Esophagus mucosa (tissue), 1 donor: ENCODE results near the gene MXD1. TPM values are rescaled to one million over a fixed set of nuclear protein-coding genes. Genes with fewer than 3 reads are reported as not detected.
"Not testable (repeated sequence)": the region's sequence is repeated elsewhere in the genome, so short reads cannot be mapped to it uniquely, and the experiment has no call there.

Source experiments
- ATAC-seq: fragments of 200-7000 bp; cut with Tn5 transposase; one replicate; pipeline ENCODE4 v1.9.1; 2020
- total RNA-seq: library from RNA; stranded (reverse); gene quantifications from one replicate; pipeline ENCODE4 v1.2.4, GENCODE V29; 2023
- donor health status: DM: yes; HTN: yes; CAD: no.

The MXD1 gene, protein sequence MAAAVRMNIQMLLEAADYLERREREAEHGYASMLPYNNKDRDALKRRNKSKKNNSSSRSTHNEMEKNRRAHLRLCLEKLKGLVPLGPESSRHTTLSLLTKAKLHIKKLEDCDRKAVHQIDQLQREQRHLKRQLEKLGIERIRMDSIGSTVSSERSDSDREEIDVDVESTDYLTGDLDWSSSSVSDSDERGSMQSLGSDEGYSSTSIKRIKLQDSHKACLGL
- total RNA-seq: 155 TPM

DNA sequence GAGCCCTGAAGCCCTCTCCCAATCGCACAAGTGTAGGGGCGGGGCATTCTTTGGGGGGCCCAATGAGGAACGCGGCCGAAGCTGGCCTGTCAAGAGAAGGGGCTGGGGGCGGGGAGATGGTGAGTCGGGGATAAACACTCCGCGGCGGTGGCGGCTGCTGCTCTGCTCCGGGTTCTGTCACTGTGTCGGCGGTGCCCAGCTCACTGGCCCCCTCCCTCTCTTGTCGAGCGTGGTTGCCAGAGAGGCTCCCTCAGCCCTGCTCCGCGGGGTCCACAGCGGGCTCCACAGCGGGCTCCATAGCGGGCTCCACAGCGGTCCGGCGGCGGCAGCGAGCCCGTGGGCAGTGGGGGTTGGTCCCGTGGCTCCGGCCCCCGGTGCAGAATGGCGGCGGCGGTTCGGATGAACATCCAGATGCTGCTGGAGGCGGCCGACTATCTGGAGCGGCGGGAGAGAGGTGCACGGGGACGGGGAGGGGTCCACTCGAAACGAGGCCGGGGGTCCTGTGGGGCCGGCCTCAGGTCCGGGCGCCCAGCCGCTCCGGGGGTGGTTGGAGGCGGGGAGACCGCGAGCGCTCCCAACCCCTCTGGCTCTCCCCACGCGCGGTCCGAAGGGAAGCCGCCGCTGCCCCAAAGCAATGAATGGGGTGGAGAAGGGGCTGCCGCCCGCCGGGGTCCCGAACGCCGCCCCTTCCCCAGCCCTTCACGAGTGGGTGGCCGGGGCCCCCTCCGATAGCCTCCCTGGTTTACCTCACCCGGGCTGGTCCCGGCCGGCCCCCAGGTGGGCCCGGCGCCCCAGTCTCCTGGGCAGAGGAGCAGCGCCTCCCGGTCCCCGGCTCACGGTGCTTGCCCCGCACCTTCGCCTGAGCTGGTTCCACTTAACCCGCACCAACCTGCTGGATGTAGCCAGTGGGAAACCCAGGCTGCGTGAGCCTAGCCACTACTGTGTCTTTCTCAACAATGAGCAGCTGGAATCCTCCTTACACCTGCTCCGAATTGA lies at the start of gene MXD1:
TSS of gene MXD1 (plus strand) at position 160 of the 996 bp plus-strand sequence. CDS start at position 382, 222 bp downstream.
- peak; percentile 4 for ATAC-seq

DNA sequence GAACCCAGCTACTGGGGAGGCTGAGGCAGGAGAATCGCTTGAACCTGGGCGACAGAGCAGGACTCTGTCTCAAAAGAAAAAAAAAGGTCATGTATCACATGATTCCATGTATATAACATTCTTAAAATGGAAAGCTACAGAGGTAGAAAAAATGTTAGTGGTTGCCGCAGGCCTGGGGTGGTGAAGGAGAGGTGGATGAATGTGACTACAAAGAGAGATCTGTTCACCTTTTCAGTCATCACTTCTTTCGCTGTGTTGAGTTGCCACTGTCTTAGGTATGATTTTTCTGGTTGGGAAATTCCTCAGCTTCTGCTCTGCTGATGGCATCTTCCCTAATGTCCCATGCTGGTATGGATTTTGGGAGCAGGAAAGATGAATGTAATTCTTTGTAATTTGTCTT lies 26.5 kb upstream of the MXD1 start:
- no peak for ATAC-seq

DNA sequence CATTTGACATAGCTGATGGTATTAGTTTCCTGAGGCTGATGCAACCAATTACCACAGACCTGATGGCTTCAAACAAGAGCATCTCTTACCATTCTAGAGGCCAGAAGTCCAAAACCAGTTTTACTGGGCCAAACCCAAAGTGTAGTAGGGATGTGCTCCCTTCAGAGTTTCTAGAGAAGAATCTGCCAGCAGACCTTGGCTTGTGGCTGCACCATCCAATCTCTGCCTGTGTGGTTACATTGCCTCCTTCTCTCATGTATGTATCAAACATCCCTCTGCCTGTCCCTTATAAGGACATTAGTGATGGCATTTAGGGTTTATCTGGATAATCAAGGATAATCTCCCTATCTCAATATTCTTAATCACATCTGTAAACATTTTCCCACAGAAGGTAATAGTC lies 25.6 kb upstream of the MXD1 start:
- no peak for ATAC-seq

DNA sequence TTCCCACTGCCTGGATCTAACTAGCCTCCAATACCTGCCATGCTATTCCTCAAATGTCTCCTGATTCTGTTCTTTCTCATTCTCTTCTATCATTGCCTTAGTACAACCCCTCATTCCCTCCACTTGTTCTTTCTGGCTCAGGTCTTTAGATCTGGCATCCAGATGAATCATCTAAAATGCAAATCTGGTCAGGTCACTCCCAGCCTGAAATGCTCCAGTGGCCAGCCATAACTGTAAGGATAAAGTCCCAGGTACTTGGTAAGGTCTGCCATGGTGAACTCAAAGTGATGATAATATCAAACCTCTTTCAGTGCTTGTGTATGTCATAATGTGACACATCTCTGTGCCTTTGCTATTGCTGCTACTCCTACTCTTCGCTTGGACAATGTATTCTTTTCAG lies 24.0 kb upstream of the MXD1 start:
- no peak for ATAC-seq

DNA sequence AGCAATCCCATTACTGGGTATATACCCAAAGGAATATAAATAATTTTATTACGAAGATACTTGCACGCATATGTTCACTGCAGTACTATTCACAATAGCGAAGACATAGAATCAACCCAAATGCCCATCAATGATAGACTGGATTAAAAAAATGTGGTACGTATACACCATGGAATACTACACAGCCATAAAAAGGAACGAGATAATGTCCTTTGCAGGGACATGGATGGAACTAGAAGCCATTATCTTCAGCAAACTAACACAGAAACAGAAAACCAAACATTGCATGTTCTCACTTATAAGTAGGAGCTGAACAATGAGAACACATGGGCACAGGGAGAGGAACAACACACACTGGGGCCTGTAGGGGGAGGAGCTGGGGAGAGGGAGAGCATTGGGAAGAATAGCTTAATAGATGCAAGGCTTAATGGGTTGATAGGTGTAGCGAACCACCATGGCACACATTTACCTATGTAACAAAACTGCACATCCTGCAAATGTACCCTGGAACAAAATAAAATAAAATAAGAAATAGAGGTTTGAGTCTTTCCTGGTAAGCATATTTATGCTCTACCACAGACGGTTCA lies 22.0 kb upstream of the MXD1 start:
- not testable (repeated sequence) for ATAC-seq

DNA sequence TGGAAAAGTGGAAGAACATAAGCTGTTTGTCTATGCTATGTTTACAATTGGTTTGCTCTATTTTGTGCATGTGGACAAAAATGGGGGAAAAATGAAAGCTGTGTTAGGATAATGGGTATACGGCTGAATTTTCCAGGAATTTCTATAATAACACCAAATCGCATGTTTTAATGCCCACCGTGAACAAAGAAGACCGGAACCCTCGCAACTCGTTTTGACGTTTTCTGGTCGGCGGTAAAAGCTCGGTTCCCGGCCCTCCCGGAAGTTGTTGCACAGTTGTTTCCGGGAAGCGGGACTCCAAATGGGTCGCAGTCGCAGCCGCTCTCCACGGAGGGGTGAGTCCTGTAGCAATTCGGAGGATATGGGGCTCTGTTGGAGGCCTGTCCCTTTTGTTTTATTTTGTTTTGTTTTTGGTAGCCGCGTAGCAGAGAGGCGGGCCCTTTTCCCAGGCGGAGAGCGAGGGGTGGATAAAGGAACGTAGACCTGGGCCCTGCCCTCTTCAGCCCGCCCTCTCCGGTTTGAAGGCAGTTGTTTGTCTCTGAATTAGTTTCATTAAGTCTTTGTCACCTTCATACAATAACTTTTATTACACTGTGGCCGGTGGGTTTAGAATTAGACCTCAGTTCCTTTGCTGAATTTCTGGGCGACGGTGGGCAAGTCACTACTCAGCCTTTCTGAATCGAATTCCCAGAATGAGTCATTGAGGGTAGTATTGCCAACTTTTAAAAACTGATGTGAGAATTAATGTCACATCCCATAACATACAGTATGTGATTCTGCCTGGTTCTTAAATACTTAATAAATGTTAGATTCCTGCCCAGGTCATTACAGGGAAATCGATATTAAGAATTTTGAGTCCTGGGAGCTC lies 21.0 kb upstream of the MXD1 start, which contains the start of gene SNRNP27:
TSS of gene SNRNP27 (plus strand) at position 273 of the 868 bp plus-strand sequence. CDS start at position 302, 29 bp downstream.
- ATAC-seq: peak; percentile 75

DNA sequence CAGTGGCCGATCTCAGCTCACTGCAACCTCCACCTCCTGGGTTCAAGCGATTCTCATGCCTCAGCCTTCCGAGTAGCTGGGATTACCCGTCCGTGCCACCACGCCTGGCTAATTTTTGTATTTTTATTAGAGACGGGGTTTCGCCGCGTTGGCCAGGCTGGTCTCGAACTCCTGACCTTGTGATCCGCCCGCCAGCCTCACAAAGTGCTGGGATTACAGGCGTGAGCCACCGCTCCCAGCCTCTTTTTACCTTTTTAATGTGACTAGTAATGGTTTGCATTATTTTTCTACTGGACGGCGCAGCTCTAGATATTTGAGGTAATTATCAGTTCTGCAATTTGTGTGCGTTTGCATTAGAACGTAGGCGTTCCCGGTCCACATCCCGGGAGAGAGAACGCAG lies 20.2 kb upstream of the MXD1 start:
- ATAC-seq: not testable (repeated sequence)

DNA sequence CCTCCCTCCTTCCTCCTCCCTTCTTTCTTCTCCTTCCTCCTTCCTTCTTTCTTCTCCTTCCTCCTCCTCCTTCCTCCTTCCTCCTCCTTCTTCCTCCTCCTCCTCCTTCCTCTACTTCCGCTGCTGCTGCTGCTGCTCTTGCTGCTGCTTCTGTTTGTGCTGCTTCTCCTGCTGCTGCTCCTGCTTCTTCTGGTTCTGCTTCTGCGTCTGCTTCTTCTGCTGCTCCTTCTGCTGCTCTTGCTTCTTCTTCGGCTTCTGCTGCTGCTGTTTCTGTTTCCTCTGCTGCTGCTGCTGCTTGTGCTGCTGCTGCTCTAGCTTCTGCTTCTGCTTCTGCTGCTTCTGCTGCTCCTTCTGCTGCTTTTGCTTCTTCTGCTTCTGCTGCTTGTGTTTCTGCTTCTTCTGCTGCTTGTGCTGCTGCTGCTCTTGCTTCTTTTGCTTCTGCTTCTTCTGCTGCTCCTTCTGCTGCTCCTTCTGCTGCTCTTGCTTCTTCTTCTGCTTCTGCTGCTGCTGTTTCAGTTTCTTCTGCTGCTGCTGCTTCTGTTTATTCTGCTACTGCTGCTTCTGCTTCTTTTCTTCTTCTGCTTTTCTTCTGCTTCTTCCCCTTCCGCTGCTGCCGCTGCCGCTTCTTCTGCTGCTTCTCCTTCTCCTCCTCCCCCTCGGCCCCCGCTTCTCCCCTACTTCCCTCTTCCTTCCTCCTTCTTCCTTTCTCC lies 12.5 kb upstream of the MXD1 start:
- no peak for ATAC-seq

DNA sequence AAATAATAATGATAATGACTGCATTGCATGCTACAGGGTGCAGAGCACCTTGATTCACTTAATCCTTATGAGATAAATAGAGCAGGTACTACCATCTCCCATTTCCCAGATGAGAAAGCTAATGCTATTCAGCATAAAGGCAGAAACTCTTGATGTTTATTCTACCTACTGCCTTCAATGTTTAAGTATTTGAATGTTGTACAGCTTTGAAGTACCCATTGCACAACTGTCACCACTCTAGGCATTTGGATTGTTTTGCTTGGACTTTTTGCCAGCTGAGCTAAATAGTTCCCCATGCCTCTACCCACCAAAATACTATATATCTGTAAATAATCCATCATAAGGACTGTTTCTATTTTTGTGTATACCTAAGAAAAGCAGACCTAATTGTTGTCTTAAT lies 7.7 kb upstream of the MXD1 start:
- no peak for ATAC-seq

DNA sequence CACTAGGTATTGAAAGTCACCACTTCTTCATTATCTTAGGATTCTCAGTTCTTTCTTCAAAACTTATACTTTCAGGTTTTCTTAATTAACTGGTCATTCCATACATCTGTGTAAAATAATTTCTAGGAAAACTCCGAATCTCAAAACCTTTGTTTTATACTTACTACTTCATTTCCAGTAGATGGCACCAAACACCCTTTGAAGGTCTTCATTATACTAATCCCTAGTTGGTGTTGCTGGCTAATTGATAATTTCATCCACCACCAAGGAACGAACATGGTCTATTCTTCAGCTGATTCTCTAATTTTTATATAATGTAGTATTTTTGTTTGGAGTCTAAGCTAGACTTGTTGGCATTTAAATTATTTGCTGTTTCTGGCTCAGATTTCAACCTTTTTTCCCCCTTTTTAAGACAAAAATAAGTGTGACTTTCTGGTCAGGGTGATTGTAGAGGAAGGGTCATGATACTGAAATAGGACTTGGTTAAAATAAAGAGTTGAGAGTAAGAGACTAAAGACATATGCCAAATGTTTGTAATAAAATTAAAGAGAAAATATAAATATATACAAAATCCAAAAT lies 2.8 kb upstream of the MXD1 start:
- ATAC-seq: no peak

DNA sequence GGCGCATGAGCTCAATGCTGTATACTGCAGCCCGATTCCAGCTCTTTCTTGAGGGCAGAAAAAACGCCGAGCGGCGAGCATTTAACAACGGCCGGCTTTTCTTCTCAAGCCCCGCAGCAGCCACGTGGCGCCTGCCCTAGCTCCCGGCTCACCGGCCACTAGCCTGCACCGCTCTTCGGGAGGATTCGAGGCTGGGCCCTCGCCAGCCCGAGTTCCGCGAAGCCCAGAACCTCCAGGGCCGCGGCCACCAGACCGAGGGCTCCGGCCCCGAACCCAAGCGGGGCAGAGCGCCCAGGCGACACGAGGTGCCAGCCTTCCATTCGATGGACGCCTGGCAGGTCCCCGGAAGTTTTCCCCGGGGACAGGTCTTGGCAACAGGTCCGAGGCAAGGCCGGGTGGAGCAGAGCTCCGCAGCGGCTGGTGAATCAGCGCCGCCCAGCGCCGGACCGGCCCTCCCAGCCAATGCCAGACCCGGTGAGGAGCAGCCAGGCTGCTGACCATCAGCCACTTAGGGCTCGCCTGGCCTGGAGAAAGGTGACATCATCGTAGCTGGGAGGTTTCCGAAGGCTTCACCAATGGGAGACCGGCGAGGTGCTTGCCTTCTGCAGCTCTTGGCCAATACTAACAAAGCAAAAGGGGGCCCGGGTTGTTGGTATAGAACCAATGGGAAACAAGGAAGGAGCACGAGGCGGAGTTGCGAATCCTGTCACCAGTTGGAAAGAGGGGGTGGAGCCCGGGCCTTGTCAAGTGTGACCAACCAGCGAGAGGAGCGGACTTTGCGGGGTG lies 552 bp upstream of the MXD1 start:
- ATAC-seq: peak; percentile 95

DNA sequence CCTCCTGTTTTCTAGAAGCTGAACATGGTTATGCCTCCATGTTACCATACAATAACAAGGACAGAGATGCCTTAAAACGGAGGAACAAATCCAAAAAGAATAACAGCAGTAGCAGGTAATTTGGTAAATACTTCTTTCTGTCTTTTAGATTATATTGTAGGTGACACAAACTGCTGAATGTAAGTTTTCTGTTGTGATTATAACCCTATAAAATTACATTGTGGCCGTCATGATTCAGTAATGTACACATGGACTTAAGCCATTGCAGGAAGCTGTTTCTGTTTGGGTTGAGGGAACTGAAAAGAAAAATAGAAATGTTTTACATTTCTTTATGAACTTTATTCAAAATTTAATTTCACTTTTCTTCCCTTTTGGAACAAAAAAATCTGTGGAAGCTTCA lies 1.2 kb downstream of the MXD1 start:
- ATAC-seq: no peak

DNA sequence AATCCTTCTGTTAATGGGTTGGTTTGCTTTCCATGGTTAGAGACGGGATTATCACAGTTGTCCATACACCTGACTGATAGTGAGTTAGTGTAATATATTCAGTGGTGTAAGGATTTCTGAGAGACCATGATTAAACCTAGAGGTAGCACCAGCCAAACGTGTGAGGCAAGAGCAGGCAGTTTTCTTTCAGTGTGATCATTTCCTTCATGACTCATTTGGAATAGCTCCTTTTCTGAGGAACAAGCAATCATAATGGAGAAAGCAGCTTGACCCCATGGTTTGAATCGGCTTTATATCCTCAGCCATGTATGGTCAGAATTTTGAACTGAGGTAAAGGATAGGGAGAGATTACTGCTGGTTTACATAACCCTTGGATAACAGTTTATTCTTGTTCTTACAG lies 2.9 kb downstream of the MXD1 start:
- peak; percentile 15 for ATAC-seq

DNA sequence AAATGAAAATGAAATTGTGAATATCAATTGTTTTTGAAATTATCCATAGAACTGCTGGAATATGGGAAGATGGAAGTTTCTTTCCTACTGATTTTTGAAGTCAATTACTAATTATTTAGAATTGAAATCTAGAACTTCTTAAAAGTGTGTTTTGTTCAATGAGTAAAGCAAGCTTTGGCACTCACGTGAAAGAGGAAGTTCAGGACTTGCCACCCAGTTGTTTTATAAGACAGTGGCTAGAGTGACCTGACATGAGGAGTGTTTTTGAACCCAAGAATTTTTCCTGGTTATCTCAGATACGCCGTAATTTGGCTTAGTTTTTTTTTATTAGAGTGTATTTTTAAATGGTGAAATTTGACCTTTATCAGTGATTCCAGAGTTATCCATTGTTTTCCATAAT lies 3.5 kb downstream of the MXD1 start:
- ATAC-seq: no peak

DNA sequence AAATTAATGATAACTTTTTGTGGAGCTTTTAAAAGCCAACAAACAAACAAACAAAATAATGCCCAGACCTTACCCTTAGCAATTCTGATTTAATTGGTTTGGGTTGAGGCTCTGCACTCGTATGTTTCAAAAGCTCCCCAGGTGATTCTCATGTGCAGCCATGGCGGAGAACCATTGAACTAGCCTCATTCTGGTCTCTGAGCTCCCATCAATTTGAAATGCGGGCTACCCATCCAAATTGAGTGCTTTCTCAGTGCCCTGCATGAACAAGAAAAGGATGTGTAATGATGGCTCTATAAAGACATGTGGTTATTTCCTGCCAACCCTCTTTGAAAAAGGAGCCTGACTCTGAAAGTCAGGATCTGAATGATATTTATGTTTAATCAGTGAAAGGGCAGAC lies 8.2 kb downstream of the MXD1 start:
- no peak for ATAC-seq

DNA sequence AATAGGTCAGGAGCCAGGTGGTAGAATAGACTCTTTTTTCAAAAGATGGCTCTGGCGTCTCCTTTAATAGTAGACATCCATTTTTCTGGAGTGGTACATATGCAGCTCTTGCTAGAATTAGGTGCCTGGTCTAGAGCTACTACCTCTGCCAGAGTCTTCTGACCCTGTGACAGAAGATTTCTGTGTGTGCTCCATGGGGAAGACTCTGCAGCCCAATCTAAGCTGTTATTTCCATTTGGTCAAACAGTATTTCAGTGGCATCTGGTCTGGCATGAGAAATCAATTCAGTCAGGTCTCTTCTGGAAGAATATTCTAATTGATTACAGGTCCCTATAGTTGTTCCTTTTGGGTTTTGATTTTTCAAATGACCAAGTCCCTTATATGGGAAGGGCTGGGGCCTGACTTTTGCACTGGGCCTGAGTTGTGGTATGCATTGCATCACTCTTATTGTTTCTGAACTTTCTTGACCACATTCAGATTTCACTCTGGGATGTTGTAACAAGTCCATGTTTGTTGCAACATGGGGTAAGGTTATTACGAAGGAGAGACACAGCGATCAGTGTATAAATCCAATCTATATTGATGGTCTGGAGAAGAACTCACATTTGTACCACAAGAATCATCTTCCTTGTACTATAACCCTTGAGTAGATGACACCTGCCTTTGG lies 12.1 kb downstream of the MXD1 start:
- ATAC-seq: peak; percentile 31

DNA sequence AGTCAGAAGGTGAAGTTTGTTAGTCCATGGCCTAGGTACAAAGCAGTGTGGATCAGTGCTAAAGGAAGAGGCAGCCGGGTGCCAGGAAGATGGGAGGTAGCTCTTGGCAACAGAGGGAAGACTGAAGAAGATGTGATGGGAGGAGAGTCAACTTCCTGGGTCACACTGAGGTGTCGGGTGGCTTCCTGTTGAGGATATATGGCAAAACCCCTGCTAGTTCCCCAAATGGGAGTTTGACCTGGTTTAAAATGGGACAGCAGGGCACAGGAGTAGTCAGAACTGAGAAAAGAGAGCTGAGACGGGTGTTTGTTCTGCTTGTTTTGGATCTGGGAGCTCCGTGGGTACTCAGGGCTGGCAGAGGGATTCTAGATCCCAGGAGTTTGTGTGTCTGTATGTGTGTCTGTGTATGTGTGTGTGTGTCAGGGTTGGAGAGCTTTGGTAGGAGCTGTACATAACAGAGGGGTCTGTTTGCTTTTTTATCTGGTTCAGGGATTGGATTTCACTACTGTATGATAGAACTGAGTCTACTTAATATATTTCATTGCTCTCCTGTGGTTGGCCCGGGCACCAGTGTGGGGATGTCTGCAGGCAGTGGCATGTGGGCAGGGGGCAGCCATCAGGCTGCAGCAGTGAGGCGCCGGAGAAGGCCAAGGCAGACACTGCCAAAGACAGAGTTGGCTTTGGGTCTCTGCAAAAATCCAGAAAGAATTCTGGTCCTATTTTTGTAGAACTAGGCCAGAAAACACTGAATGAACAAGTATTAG lies 17.1 kb downstream of the MXD1 start:
- no peak for ATAC-seq

DNA sequence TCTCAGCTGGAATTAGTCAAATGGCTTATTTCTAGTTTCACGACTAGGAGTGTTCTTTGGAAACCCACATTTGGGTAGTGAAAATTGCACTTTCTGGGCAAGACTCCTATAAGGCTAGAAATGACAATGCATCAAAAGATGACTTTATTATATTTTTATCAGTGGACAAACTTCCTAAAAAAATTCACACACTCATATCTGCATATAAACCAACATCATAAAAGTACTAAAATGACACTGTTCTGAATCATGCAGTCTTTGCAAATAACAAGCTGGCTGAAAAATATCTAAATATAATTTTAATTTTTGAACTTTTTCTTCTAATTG lies 17.6 kb downstream of the MXD1 start:
- ATAC-seq: no peak

DNA sequence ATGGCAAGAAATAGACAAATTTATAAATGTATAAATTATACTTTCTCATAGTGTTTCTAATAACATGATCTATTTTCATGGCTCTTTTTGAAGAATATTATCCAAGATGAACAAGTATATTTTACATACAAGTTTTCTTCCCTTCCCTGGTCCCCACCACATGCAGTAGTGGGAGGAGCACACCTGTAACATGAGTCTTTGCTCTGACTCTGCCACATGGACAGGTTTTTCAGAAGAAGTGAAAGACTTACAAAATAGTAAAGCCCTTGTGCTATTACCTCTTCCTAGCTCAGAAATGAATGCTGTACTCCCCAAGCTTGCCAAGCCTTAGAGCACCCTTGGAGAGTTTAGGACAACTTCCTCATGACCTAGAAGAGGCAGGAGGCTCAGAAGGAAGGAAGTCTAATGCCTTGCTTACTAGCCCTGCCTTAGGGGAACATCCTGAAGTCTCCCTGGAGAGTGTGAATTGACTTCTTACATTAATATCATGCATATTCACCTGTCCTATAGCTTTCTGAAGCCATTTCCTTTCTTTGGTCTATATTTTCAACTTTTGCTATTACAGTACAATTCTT lies 18.4 kb downstream of the MXD1 start:
- peak; percentile 14 for ATAC-seq
